ENCODE measurements around the gene PRKCA. TPM values are rescaled to one million over a fixed set of nuclear protein-coding genes. Genes with fewer than 3 reads are reported as not detected.
"Not testable (repeated sequence)": the region's sequence is repeated elsewhere in the genome, so short reads cannot be mapped to it uniquely, and the experiment has no call there.

PRKCA gene
- total RNA-seq, 2 donors from 2014 or later = 84.9 to 93.9 TPM

- H3K9me3 ChIP-seq (ENCODE audit: control insufficient read depth, low read length, poor library complexity, severe bottlenecking) = no peaks in the 10 kb centered on the region
- no peak overlapping the region for H3K27ac Mint-ChIP-seq
- no peak overlapping the region for H3K4me3 Mint-ChIP-seq
- peaks cover 35% of the 10 kb centered on the region for H3K4me1 Mint-ChIP-seq
- H3K27me3 Mint-ChIP-seq = no peaks in the 10 kb centered on the region
- H3K36me3 Mint-ChIP-seq (ENCODE audit: low read depth) = peaks cover 6% of the 10 kb centered on the region
- no peak for ATAC-seq
- no peak for DNase-seq
Measured at GRCh38 chr17:66445229-66445628, 142.8 kb downstream of the PRKCA start.

- peaks cover 41% of the 10 kb centered on the region for H3K4me1 Mint-ChIP-seq
- no peak overlapping the region for H3K27ac Mint-ChIP-seq
Measured at GRCh38 chr17:66446419-66446818, 144.0 kb downstream of the PRKCA start.

GRCh38 chr17:66447159-66447558, 144.7 kb downstream of the PRKCA start:
- ATAC-seq = no peak
- H3K4me3 Mint-ChIP-seq = no peak overlapping the region
- H3K27ac Mint-ChIP-seq = no peak overlapping the region
- H3K27me3 Mint-ChIP-seq = no peaks in the 10 kb centered on the region
- peaks cover 6% of the 10 kb centered on the region for H3K36me3 Mint-ChIP-seq (ENCODE audit: low read depth)
- DNase-seq = no peak
- no peaks in the 10 kb centered on the region for H3K9me3 ChIP-seq (ENCODE audit: control insufficient read depth, low read length, poor library complexity, severe bottlenecking)
- H3K4me1 Mint-ChIP-seq = peaks cover 44% of the 10 kb centered on the region

More at GRCh38 chr17:66446419-66446818, 144.0 kb downstream of the PRKCA start:
- Mint-ChIP-seq H3K36me3 (ENCODE audit: low read depth) (peaks cover 6% of the 10 kb centered on the region), H3K27me3 (no peaks in the 10 kb centered on the region), H3K4me3 (no peak overlapping the region)
- ATAC-seq = no peak
- no peaks in the 10 kb centered on the region for H3K9me3 ChIP-seq (ENCODE audit: control insufficient read depth, low read length, poor library complexity, severe bottlenecking)
- no peak for DNase-seq

GRCh38 chr17:66448026-66448639, 145.7 kb downstream of the PRKCA start:
- Mint-ChIP-seq H3K4me3 (no peak overlapping the region), H3K27me3 (no peaks in the 10 kb centered on the region), H3K27ac (no peak overlapping the region), H3K36me3 (ENCODE audit: low read depth) (peaks cover 3% of the 10 kb centered on the region), H3K4me1 (peaks cover 41% of the 10 kb centered on the region)
- DNase-seq (no peak), ATAC-seq (no peak)
- H3K9me3 ChIP-seq (ENCODE audit: control insufficient read depth, low read length, poor library complexity, severe bottlenecking) = no peaks in the 10 kb centered on the region

GRCh38 chr17:66449418-66449977, 147.1 kb downstream of the PRKCA start:
- Mint-ChIP-seq H3K27me3 (no peaks in the 10 kb centered on the region), H3K36me3 (ENCODE audit: low read depth) (no peaks in the 10 kb centered on the region), H3K4me1 (peaks cover 37% of the 10 kb centered on the region), H3K4me3 (no peak overlapping the region), H3K27ac (peak overlapping the region; percentile 82)
- H3K9me3 ChIP-seq (ENCODE audit: control insufficient read depth, low read length, poor library complexity, severe bottlenecking) = peaks cover 2% of the 10 kb centered on the region
- ATAC-seq (no peak), DNase-seq (no peak)

- DNase-seq (no peak), ATAC-seq (no peak)
- peak overlapping the region; percentile 82 for H3K27ac Mint-ChIP-seq
- no peaks in the 10 kb centered on the region for H3K36me3 Mint-ChIP-seq (ENCODE audit: low read depth)
- H3K9me3 ChIP-seq (ENCODE audit: control insufficient read depth, low read length, poor library complexity, severe bottlenecking) = peaks cover 2% of the 10 kb centered on the region
- H3K4me3 Mint-ChIP-seq = peak overlapping the region; percentile 15
- H3K4me1 Mint-ChIP-seq = peaks cover 33% of the 10 kb centered on the region
- no peaks in the 10 kb centered on the region for H3K27me3 Mint-ChIP-seq
Measured at GRCh38 chr17:66450008-66450851, 147.8 kb downstream of the PRKCA start.

GRCh38 chr17:66450852-66451158, 148.4 kb downstream of the PRKCA start:
- Mint-ChIP-seq H3K4me3 (no peak overlapping the region), H3K4me1 (peaks cover 33% of the 10 kb centered on the region), H3K27me3 (no peaks in the 10 kb centered on the region), H3K27ac (peak overlapping the region; percentile 82), H3K36me3 (ENCODE audit: low read depth) (peaks cover 2% of the 10 kb centered on the region)
- DNase-seq (no peak), ATAC-seq (no peak)
- peaks cover 4% of the 10 kb centered on the region for H3K9me3 ChIP-seq (ENCODE audit: control insufficient read depth, low read length, poor library complexity, severe bottlenecking)

GRCh38 chr17:66451188-66452149, 149.1 kb downstream of the PRKCA start:
- DNase-seq (no peak), ATAC-seq (no peak)
- H3K36me3 Mint-ChIP-seq (ENCODE audit: low read depth) = peaks cover 2% of the 10 kb centered on the region
- peaks cover 33% of the 10 kb centered on the region for H3K4me1 Mint-ChIP-seq
- no peaks in the 10 kb centered on the region for H3K27me3 Mint-ChIP-seq
- H3K27ac Mint-ChIP-seq = peak overlapping the region; percentile 32
- H3K9me3 ChIP-seq (ENCODE audit: control insufficient read depth, low read length, poor library complexity, severe bottlenecking) = peaks cover 4% of the 10 kb centered on the region
- no peak overlapping the region for H3K4me3 Mint-ChIP-seq

GRCh38 chr17:66455060-66455459, 152.6 kb downstream of the PRKCA start:
- Mint-ChIP-seq H3K27ac (no peak overlapping the region), H3K27me3 (no peaks in the 10 kb centered on the region), H3K36me3 (ENCODE audit: low read depth) (peaks cover 2% of the 10 kb centered on the region), H3K4me3 (no peak overlapping the region), H3K4me1 (peaks cover 16% of the 10 kb centered on the region)
- ATAC-seq (no peak), DNase-seq (no peak)
- peaks cover 4% of the 10 kb centered on the region for H3K9me3 ChIP-seq (ENCODE audit: control insufficient read depth, low read length, poor library complexity, severe bottlenecking)

- DNase-seq; H3K9me3 ChIP-seq (ENCODE audit: control insufficient read depth, low read length, poor library complexity, severe bottlenecking); H3K27me3 Mint-ChIP-seq; ATAC-seq; H3K4me3 Mint-ChIP-seq; H3K27ac Mint-ChIP-seq; H3K4me1 Mint-ChIP-seq; H3K36me3 Mint-ChIP-seq (ENCODE audit: low read depth): not testable (repeated sequence)
Measured at GRCh38 chr17:66457499-66457898, 155.1 kb downstream of the PRKCA start.

- Mint-ChIP-seq H3K4me1 (peaks cover 7% of the 10 kb centered on the region), H3K36me3 (ENCODE audit: low read depth) (peaks cover 2% of the 10 kb centered on the region), H3K4me3 (no peak overlapping the region)
Measured at GRCh38 chr17:66458782-66459181, 156.4 kb downstream of the PRKCA start.

GRCh38 chr17:66459811-66460270, 157.4 kb downstream of the PRKCA start:
- H3K4me1 Mint-ChIP-seq = peaks cover 10% of the 10 kb centered on the region
- peaks cover 2% of the 10 kb centered on the region for H3K9me3 ChIP-seq (ENCODE audit: control insufficient read depth, low read length, poor library complexity, severe bottlenecking)
- no peak overlapping the region for H3K4me3 Mint-ChIP-seq
- H3K36me3 Mint-ChIP-seq (ENCODE audit: low read depth) = peaks cover 2% of the 10 kb centered on the region
- ATAC-seq (no peak), DNase-seq (no peak)
- H3K27me3 Mint-ChIP-seq = no peaks in the 10 kb centered on the region
- no peak overlapping the region for H3K27ac Mint-ChIP-seq

More at GRCh38 chr17:66458782-66459181, 156.4 kb downstream of the PRKCA start:
- DNase-seq = no peak
- Mint-ChIP-seq H3K27me3 (no peaks in the 10 kb centered on the region), H3K27ac (no peak overlapping the region)
- peaks cover 4% of the 10 kb centered on the region for H3K9me3 ChIP-seq (ENCODE audit: control insufficient read depth, low read length, poor library complexity, severe bottlenecking)
- ATAC-seq = no peak

GRCh38 chr17:66460558-66460957, 158.1 kb downstream of the PRKCA start:
- DNase-seq (no peak), ATAC-seq (no peak)
- no peaks in the 10 kb centered on the region for H3K27me3 Mint-ChIP-seq
- no peak overlapping the region for H3K4me3 Mint-ChIP-seq
- no peak overlapping the region for H3K27ac Mint-ChIP-seq
- H3K9me3 ChIP-seq (ENCODE audit: control insufficient read depth, low read length, poor library complexity, severe bottlenecking) = peaks cover under 1% of the 10 kb centered on the region
- H3K36me3 Mint-ChIP-seq (ENCODE audit: low read depth) = peaks cover 2% of the 10 kb centered on the region
- peaks cover 10% of the 10 kb centered on the region for H3K4me1 Mint-ChIP-seq

All from T-helper 17 cell (primary cell).